SK-N-SH (cell line): ENCODE measurements around the gene FRAT2. TPM values are rescaled to one million over a fixed set of nuclear protein-coding genes. Genes with fewer than 3 reads are reported as not detected.

Experiments
- CTCF ChIA-PET: fragments of 300-600, 350-600 bp; formaldehyde crosslinking; extraction: SDS; loops from one replicate; lab custom pipeline; 2021; lab: Yijun Ruan, JAX
- POLR2A ChIA-PET: fragments of 350-600 bp; sonication (Branson Sonifier 250); formaldehyde crosslinking; extraction: SDS; loops from one replicate; lab custom pipeline; 2020; ENCODE audit warnings: antibody characterized with exemption, inconsistent platforms; lab: Yijun Ruan, JAX
- DNase-seq: peaks from one replicate; pipeline ENCODE4 v3.0.0; 2012
- H2AFZ ChIP-seq: fragments of 200-600 bp; sonication (generic); 2 replicates; pipeline ENCODE4 v1.8.1; 2016; ENCODE audit warnings: antibody characterized with exemption, mild to moderate bottlenecking, low read depth
- H3F3A ChIP-seq: fragments of 200-600 bp; sonication (generic); replicated peaks from 2 replicates; pipeline ENCODE3; 2016; ENCODE audit warnings: antibody characterized with exemption, mild to moderate bottlenecking; ENCODE audit not compliant: insufficient read depth
- H3K27ac ChIP-seq, 2 experiments: fragments of 200-500 bp in 1 of 2; fragments of 200-600 bp in 1 of 2; sonication (Bioruptor generic) in 1 of 2; sonication (generic), shearing (Covaris generic) in 1 of 2; 2 replicates each; pipeline versions ENCODE4 v1.5.1 to v1.6.1; 2014 to 2016; ENCODE audit warnings: low read depth in 2 of 2, inconsistent platforms in 1 of 2, low read length in 1 of 2, mild to moderate bottlenecking in 1 of 2, mixed read lengths in 1 of 2
- H3K27me3 ChIP-seq: fragments of 200-600 bp; sonication (generic), shearing (Covaris generic); 2 replicates; pipeline ENCODE4 v1.6.1; 2016; ENCODE audit warnings: mixed run types; ENCODE audit not compliant: insufficient read depth
- H3K36me3 ChIP-seq, 2 experiments: fragments of 200-500 bp in 1 of 2; fragments of 200-600 bp in 1 of 2; sonication (Bioruptor generic) in 1 of 2; sonication (generic) in 1 of 2; replicated peaks in 1 of 2; 2 replicates each; pipeline versions ENCODE3 to v1.5.1; 2014 to 2016; ENCODE audit warnings: low read length in 1 of 2, mild to moderate bottlenecking in 1 of 2; ENCODE audit not compliant: insufficient read depth in 2 of 2, control insufficient read depth in 1 of 2
- H3K4me1 ChIP-seq, 2 experiments: fragments of 200-500 bp in 1 of 2; fragments of 200-600 bp in 1 of 2; sonication (Bioruptor generic) in 1 of 2; sonication (generic), shearing (Covaris generic) in 1 of 2; 2 replicates each; pipeline versions ENCODE4 v1.5.1 to v1.6.1; 2014 to 2016; ENCODE audit warnings: low read depth in 1 of 2, low read length in 1 of 2, mixed run types in 1 of 2; ENCODE audit not compliant: insufficient read depth in 2 of 2, control insufficient read depth in 1 of 2
- H3K4me2 ChIP-seq: fragments of 200-600 bp; sonication (generic), shearing (Covaris generic); 2 replicates; pipeline ENCODE4 v1.6.1; 2017; ENCODE audit warnings: mixed run types
- H3K4me3 ChIP-seq, 2 experiments: fragments of 200-500 bp in 1 of 2; fragments of 200-600 bp in 1 of 2; sonication (Bioruptor generic) in 1 of 2; sonication (generic), shearing (Covaris generic) in 1 of 2; 2 replicates each; pipeline versions ENCODE4 v1.5.1 to v1.8.1; 2014 to 2016; ENCODE audit warnings: low read depth in 2 of 2, inconsistent platforms in 1 of 2, low read length in 1 of 2, mild to moderate bottlenecking in 1 of 2, mixed read lengths in 1 of 2, moderate library complexity in 1 of 2
- H3K79me2 ChIP-seq: fragments of 200-600 bp; sonication (generic); 2 replicates; pipeline ENCODE4 v1.8.1; 2017; ENCODE audit warnings: mild to moderate bottlenecking; ENCODE audit not compliant: insufficient read depth
- H3K9ac ChIP-seq: fragments of 200-600 bp; sonication (generic); 2 replicates; pipeline ENCODE4 v1.6.1; 2017; ENCODE audit warnings: mixed run types
- H3K9me2 ChIP-seq: fragments of 200-600 bp; sonication (generic); 2 replicates; pipeline ENCODE4 v1.6.1; 2017; ENCODE audit warnings: mixed run types
- H3K9me3 ChIP-seq: fragments of 200-600 bp; sonication (generic); 2 replicates; pipeline ENCODE4 v1.6.1; 2017; ENCODE audit warnings: mixed run types, mild to moderate bottlenecking, moderate library complexity
- H4K20me1 ChIP-seq: fragments of 200-600 bp; sonication (generic); 2 replicates; pipeline ENCODE4 v1.6.1; 2017; ENCODE audit warnings: mild to moderate bottlenecking, mixed run types; ENCODE audit not compliant: insufficient read depth
- ELF1 ChIP-seq: IDR thresholded peaks from 2 replicates; pipeline ENCODE4 v1.4.0; 2012
- EP300 ChIP-seq, 2 experiments: IDR thresholded peaks; 2 replicates each; pipeline versions ENCODE4 v1.4.0 to v1.6.1; 2012; ENCODE audit warnings: borderline replicate concordance in 1 of 2, low read depth in 1 of 2, low read length in 1 of 2
- GABPA ChIP-seq: IDR thresholded peaks from 2 replicates; pipeline ENCODE4 v1.4.0; 2012; ENCODE audit warnings: low read depth, mild to moderate bottlenecking
- MAX ChIP-seq: IDR thresholded peaks from 2 replicates; pipeline ENCODE4 v1.4.0; 2012; ENCODE audit warnings: low read depth
- MEF2A ChIP-seq: IDR thresholded peaks from 2 replicates; pipeline ENCODE4 v1.4.0; 2012; ENCODE audit warnings: low read depth, borderline replicate concordance
- MXI1 ChIP-seq: IDR thresholded peaks from 2 replicates; pipeline ENCODE4 v1.6.1; 2012; ENCODE audit warnings: mild to moderate bottlenecking, low read depth, low read length, improper control_type of control experiment
- POLR2AphosphoS5 ChIP-seq: IDR thresholded peaks from 2 replicates; pipeline ENCODE4 v1.6.1; 2012; ENCODE audit warnings: low read depth, low read length
- RCOR1 ChIP-seq: fragments of 150-350 bp; IDR thresholded peaks from 2 replicates; pipeline ENCODE4 v1.6.1; 2017; ENCODE audit warnings: antibody characterized with exemption, low read length
- REST ChIP-seq: IDR thresholded peaks from 2 replicates; pipeline ENCODE4 v1.6.1; 2012; ENCODE audit warnings: mild to moderate bottlenecking, low read depth, low read length, moderate library complexity
- TAF1 ChIP-seq: IDR thresholded peaks from 2 replicates; pipeline ENCODE4 v1.6.1; 2012; ENCODE audit warnings: low read depth, mild to moderate bottlenecking, low read length, moderate library complexity, borderline replicate concordance
- TCF12 ChIP-seq: IDR thresholded peaks from 2 replicates; pipeline ENCODE4 v1.4.0; 2012
- TEAD4 ChIP-seq: IDR thresholded peaks from 2 replicates; pipeline ENCODE4 v1.4.0; 2012; ENCODE audit warnings: mild to moderate bottlenecking, borderline replicate concordance; ENCODE audit not compliant: insufficient read depth
- YY1 ChIP-seq: IDR thresholded peaks from 2 replicates; pipeline ENCODE4 v1.4.0; 2012; ENCODE audit warnings: low read depth, mild to moderate bottlenecking
- WGBS: methylation state at CpG from one replicate; pipeline ENCODE4 v1.1.6; 2017; ENCODE audit warnings: low lambda C conversion rate; 5-methylcytosine and 5-hydroxymethylcytosine counted together
- polyA plus RNA-seq, 3 experiments: library from polyadenylated mRNA; depleted of rRNA; stranded (reverse); fragments of >200 nt; gene quantifications; 2 replicates each; pipeline ENCODE4 v1.2.3, GENCODE V29; 2012
- TF ChIP-seq, protein P1 (sequence below): fragments of 150-350 bp; IDR thresholded peaks from 2 replicates; pipeline ENCODE4 v1.6.1; 2017; ENCODE audit warnings: antibody characterized with exemption, low read length, low read depth, borderline replicate concordance
- TF ChIP-seq, protein P2 (sequence below): fragments of 150-350 bp; IDR thresholded peaks from 2 replicates; pipeline ENCODE4 v1.6.1; 2016; ENCODE audit warnings: mild to moderate bottlenecking, low read depth, low read length

FRAT2 gene
- polyA plus RNA-seq, 1 of the 3 experiments (the other 2 are of a cell fraction) = 2.4 TPM

DNA sequence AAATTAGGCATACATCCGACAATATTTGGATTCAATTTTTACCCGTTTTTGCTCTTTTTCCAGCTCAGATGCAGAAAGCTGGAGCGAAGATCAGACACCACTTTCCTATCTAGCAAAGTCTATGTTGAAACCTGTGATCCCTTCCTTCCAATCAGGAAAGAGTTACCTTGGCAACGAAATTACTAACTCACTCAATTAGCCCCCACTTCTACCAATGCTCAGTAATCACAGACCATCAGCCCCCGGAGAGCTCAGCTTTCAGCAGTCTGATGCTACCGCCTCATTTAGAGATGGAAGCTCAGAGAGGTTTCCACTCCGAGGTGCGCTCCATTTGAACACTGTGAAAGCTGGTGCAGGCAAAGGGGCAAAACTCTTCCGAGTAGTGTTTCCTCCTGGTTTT lies 8.8 kb downstream of the FRAT2 start:
- Histone ChIP-seq H3K36me3 (no peaks in the 10 kb centered on the region), H3K9ac (no peak overlapping the region), H3F3A (peaks cover 5% of the 10 kb centered on the region), H3K79me2 (no peaks in the 10 kb centered on the region), H3K4me2 (no peak overlapping the region), H4K20me1 (no peaks in the 10 kb centered on the region), H3K9me2 (no peaks in the 10 kb centered on the region), H3K27me3 (no peaks in the 10 kb centered on the region), H3K9me3 (no peaks in the 10 kb centered on the region)
- ChIA-PET CTCF (no interaction called here), POLR2A (no interaction called here)
- 78% methylated on average over 9 of the region's 9 CpGs for WGBS
- TF ChIP-seq POLR2AphosphoS5 = no peak
- TF ChIP-seq ELF1 = no peak
- TF ChIP-seq, protein P1, sequence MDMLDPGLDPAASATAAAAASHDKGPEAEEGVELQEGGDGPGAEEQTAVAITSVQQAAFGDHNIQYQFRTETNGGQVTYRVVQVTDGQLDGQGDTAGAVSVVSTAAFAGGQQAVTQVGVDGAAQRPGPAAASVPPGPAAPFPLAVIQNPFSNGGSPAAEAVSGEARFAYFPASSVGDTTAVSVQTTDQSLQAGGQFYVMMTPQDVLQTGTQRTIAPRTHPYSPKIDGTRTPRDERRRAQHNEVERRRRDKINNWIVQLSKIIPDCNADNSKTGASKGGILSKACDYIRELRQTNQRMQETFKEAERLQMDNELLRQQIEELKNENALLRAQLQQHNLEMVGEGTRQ = no peak
- no peak for TF ChIP-seq YY1
- TF ChIP-seq TCF12 = no peak
- no peak for TF ChIP-seq MEF2A
- no peak for TF ChIP-seq MXI1
- no peak for TF ChIP-seq REST
- no peak for TF ChIP-seq EP300 (IDR thresholded peaks at IDR 0.05; ENCODE audit: borderline replicate concordance in 1 of 2, low read depth in 1 of 2, low read length in 1 of 2)
- TF ChIP-seq TAF1 = no peak
- no peak for TF ChIP-seq RCOR1
- no peak for TF ChIP-seq GABPA
- TF ChIP-seq TEAD4 = no peak
- TF ChIP-seq, protein P2, sequence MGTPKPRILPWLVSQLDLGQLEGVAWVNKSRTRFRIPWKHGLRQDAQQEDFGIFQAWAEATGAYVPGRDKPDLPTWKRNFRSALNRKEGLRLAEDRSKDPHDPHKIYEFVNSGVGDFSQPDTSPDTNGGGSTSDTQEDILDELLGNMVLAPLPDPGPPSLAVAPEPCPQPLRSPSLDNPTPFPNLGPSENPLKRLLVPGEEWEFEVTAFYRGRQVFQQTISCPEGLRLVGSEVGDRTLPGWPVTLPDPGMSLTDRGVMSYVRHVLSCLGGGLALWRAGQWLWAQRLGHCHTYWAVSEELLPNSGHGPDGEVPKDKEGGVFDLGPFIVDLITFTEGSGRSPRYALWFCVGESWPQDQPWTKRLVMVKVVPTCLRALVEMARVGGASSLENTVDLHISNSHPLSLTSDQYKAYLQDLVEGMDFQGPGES = no peak
- no peak for TF ChIP-seq MAX
- TF ChIP-seq, all 33 proteins: peak for 0
- Histone ChIP-seq H3K4me1 (no peaks in the 10 kb centered on the region; a peak in 1 of 4 replicates), H3K4me3 (no peak overlapping the region), H3K27ac (no peak overlapping the region), H2AFZ (no peak overlapping the region)
- DNase-seq = no peak
